KMS-11 (cell line): Measurements from ENCODE around the gene SMPD3.

Experiments
- H2AFZ ChIP-seq: fragments of 200-600 bp; sonication (generic); 2 replicates; pipeline ENCODE4 v1.6.1; 2016; ENCODE audit warnings: antibody characterized with exemption, mixed run types, low read depth
- H3K27ac ChIP-seq: fragments of 200-600 bp; sonication (generic); 2 replicates; pipeline ENCODE4 v1.6.1; 2016; ENCODE audit warnings: mild to moderate bottlenecking, mixed run types
- H3K27me3 ChIP-seq: fragments of 200-600 bp; sonication (generic); 2 replicates; pipeline ENCODE4 v1.6.1; 2017; ENCODE audit warnings: mild to moderate bottlenecking, low read depth, mixed run types, moderate library complexity; ENCODE audit not compliant: insufficient read depth
- H3K36me3 ChIP-seq: fragments of 200-600 bp; sonication (generic); 2 replicates; pipeline ENCODE4 v1.6.1; 2017; ENCODE audit warnings: mild to moderate bottlenecking, mixed run types; ENCODE audit not compliant: insufficient read depth
- H3K4me1 ChIP-seq: fragments of 200-600 bp; sonication (generic); 2 replicates; pipeline ENCODE4 v1.6.1; 2016; ENCODE audit warnings: mild to moderate bottlenecking, low read depth, mixed run types; ENCODE audit not compliant: poor library complexity, severe bottlenecking
- H3K4me2 ChIP-seq: fragments of 200-600 bp; sonication (generic); 2 replicates; pipeline ENCODE4 v1.7.0; 2016; ENCODE audit warnings: mild to moderate bottlenecking, mixed run types
- H3K4me3 ChIP-seq: fragments of 200-600 bp; sonication (generic); IDR thresholded peaks from 2 replicates; pipeline ENCODE4 v1.6.1; 2017; ENCODE audit warnings: low read depth, low read length, mixed read lengths; ENCODE audit not compliant: insufficient read depth
- H3K79me2 ChIP-seq: fragments of 200-600 bp; sonication (generic); 2 replicates; pipeline ENCODE4 v1.6.1; 2016; ENCODE audit warnings: low read depth, mixed run types; ENCODE audit not compliant: insufficient read depth
- H3K9ac ChIP-seq: fragments of 200-600 bp; sonication (generic); 2 replicates; pipeline ENCODE4 v1.6.1; 2016; ENCODE audit warnings: mild to moderate bottlenecking, mixed run types
- H4K20me1 ChIP-seq: fragments of 200-600 bp; sonication (generic); 2 replicates; pipeline ENCODE4 v1.6.1; 2016; ENCODE audit warnings: mild to moderate bottlenecking, mixed run types; ENCODE audit not compliant: insufficient read depth
- CTCF ChIP-seq: fragments of 200-600 bp; sonication (generic); conservative IDR thresholded peaks from 2 replicates; pipeline ENCODE4 v1.6.1; 2017; ENCODE audit warnings: low read depth, mild to moderate bottlenecking, antibody characterized with exemption, low read length, moderate library complexity, mixed read lengths

SMPD3 gene

GRCh38 chr16:68384288-68385161 lies 63.8 kb downstream of the SMPD3 start:
- Histone ChIP-seq H3K27ac (peak overlapping the region; percentile 70), H2AFZ (peak overlapping the region; percentile 41), H3K4me1 (peaks cover 81% of the 10 kb centered on the region), H3K79me2 (no peaks in the 10 kb centered on the region), H4K20me1 (no peaks in the 10 kb centered on the region), H3K27me3 (no peaks in the 10 kb centered on the region), H3K9ac (peak overlapping the region; percentile 39; the same call in 1 of the 2 replicates), H3K4me3 (no peak overlapping the region), H3K36me3 (no peaks in the 10 kb centered on the region), H3K4me2 (peak overlapping the region; percentile 95)
- peak; percentile 41; the same call in 1 of the 2 replicates for TF ChIP-seq CTCF

DNA sequence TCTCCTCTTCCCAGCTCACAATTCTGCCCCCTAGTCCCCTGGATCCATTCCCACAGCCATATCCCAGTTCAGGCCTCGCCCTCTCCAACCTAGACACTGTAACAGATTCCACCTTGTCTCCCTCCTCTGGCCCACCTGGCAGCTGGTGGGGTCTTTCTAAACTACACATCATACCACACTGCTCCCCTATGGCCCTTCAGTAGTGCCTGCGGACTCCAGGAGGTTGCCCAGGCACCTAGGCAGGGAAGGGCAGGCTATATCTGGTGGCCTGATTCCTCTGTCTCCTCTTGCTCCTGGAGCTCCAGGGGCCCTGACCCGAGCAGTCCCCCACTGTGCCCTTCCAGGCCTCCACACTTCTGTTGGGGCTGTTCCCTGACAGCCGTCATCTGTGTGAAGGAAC lies 64.5 kb downstream of the SMPD3 start:
- Histone ChIP-seq H3K36me3 (no peaks in the 10 kb centered on the region), H3K4me2 (peak overlapping the region; percentile 95), H4K20me1 (no peaks in the 10 kb centered on the region), H3K79me2 (no peaks in the 10 kb centered on the region), H2AFZ (peak overlapping the region; percentile 41; the same call in 1 of the 2 replicates), H3K4me3 (no peak overlapping the region), H3K27me3 (no peaks in the 10 kb centered on the region), H3K9ac (peak overlapping the region; percentile 39; the same call in 1 of the 2 replicates), H3K4me1 (peaks cover 86% of the 10 kb centered on the region), H3K27ac (peak overlapping the region; percentile 70)
- no peak for TF ChIP-seq CTCF

GRCh38 chr16:68382296-68382718 lies 66.0 kb downstream of the SMPD3 start:
- Histone ChIP-seq H3K4me3 (no peak overlapping the region), H3K4me2 (peak overlapping the region; percentile 95), H3K36me3 (no peaks in the 10 kb centered on the region), H3K27me3 (no peaks in the 10 kb centered on the region), H3K9ac (no peak overlapping the region), H4K20me1 (no peaks in the 10 kb centered on the region), H3K79me2 (no peaks in the 10 kb centered on the region), H2AFZ (no peak overlapping the region), H3K4me1 (peaks cover 99% of the 10 kb centered on the region), H3K27ac (peak overlapping the region; percentile 0; the same call in 1 of the 2 replicates)
- peak; percentile 58 for TF ChIP-seq CTCF

GRCh38 chr16:68381363-68381724 lies 67.0 kb downstream of the SMPD3 start:
- Histone ChIP-seq H3K4me3 (no peak overlapping the region), H4K20me1 (no peaks in the 10 kb centered on the region), H3K4me1 (peaks cover 100% of the 10 kb centered on the region), H3K36me3 (no peaks in the 10 kb centered on the region), H3K27ac (peak overlapping the region; percentile 94), H2AFZ (no peak overlapping the region), H3K27me3 (no peaks in the 10 kb centered on the region), H3K9ac (no peak overlapping the region), H3K79me2 (no peaks in the 10 kb centered on the region), H3K4me2 (peak overlapping the region; percentile 95; the same call in 1 of the 2 replicates)
- TF ChIP-seq CTCF, result no peak
